ENCODE measurements around the gene BTBD16. TPM values are rescaled to one million over a fixed set of nuclear protein-coding genes. Genes with fewer than 3 reads are reported as not detected.

The BTBD16 gene
- total and polyA plus RNA-seq, 2 donors (not counting 1 experiment from before 2014, with no cell fraction given): not detected

GRCh38 chr10:122263971-122264370, 7.1 kb upstream of the BTBD16 start:
- no peaks in the 10 kb centered on the region for H4K20me1 ChIP-seq (ENCODE audit: control insufficient read depth, insufficient read depth, low read length, poor library complexity, severe bottlenecking)
- no peak overlapping the region for H3K27ac Mint-ChIP-seq
- H3K36me3 ChIP-seq (replicated peaks in 1 of 2; ENCODE audit: control extremely low read depth in 1 of 2, control insufficient read depth in 1 of 2, extremely low read depth in 1 of 2, insufficient read depth in 2 of 2, low read length in 1 of 2): no peaks in the 10 kb centered on the region
- no peaks in the 10 kb centered on the region for H3K79me2 ChIP-seq (ENCODE audit: control insufficient read depth, insufficient read depth, low read length)
- TF ChIP-seq EZH2 (IDR thresholded peaks at IDR 0.05; ENCODE audit: borderline replicate concordance, insufficient read depth, low read depth, low read length, poor library complexity, severe bottlenecking) (no peak), CTCF (IDR thresholded peaks at IDR 0.05) (no peak)
- intact Hi-C loops (cut with micrococcal nuclease): no loop called here
- POLR2A ChIA-PET: no interaction called here
- H3K4me3 ChIP-seq (ENCODE audit: control extremely low read depth in 1 of 5, extremely low read depth in 1 of 5, insufficient read depth in 1 of 5, low read depth in 2 of 5, low read length in 4 of 5): no peak overlapping the region
- no peak overlapping the region for H3K4me2 ChIP-seq (replicated peaks; ENCODE audit: low read depth, low read length, poor library complexity, severe bottlenecking)
- no peak overlapping the region for H3K27ac ChIP-seq (ENCODE audit: low read length in 2 of 2)
- H3K27me3 Mint-ChIP-seq: peaks cover 24% of the 10 kb centered on the region
- H3K4me1 ChIP-seq (ENCODE audit: control insufficient read depth in 2 of 2, insufficient read depth in 2 of 2, low read length in 2 of 2): no peaks in the 10 kb centered on the region
- no peaks in the 10 kb centered on the region for H3K4me1 Mint-ChIP-seq
- no peak overlapping the region for H2AFZ ChIP-seq (ENCODE audit: insufficient read depth, low read depth, low read length, poor library complexity, severe bottlenecking)
- peaks cover 0 to 9% (median 0%) of the 10 kb centered on the region in 4 experiments for H3K27me3 ChIP-seq (replicated peaks in 1 of 4; ENCODE audit: control extremely low read depth in 1 of 4, control insufficient read depth in 3 of 4, insufficient read depth in 4 of 4, low read length in 3 of 4)
- WGBS (ENCODE audit: insufficient coverage): 50% methylated on average over 1 of the region's 1 CpG
- CTCF ChIA-PET: no interaction called here
- peaks cover 0 to 10% (median 4%) of the 10 kb centered on the region in 3 donors for H3K9me3 ChIP-seq (ENCODE audit: control extremely low read depth in 1 of 3, control insufficient read depth in 2 of 3, insufficient read depth in 1 of 3, low read length in 2 of 3)
- H3K9me3 Mint-ChIP-seq (ENCODE audit: insufficient read depth): peaks cover 6% of the 10 kb centered on the region
- ATAC-seq (ENCODE audit: low read depth) (no peak), DNase-seq (no peak)
- no peak overlapping the region for H3K9ac ChIP-seq (ENCODE audit: low read length)
- H3K4me3 Mint-ChIP-seq: no peak overlapping the region

GRCh38 chr10:122264436-122264835, 6.7 kb upstream of the BTBD16 start:
- H3K36me3 ChIP-seq (replicated peaks in 1 of 2; ENCODE audit: control extremely low read depth in 1 of 2, control insufficient read depth in 1 of 2, extremely low read depth in 1 of 2, insufficient read depth in 2 of 2, low read length in 1 of 2): no peaks in the 10 kb centered on the region
- H3K4me3 Mint-ChIP-seq: no peak overlapping the region
- no peak for TF ChIP-seq CTCF (IDR thresholded peaks at IDR 0.05)
- TF ChIP-seq EZH2 (IDR thresholded peaks at IDR 0.05; ENCODE audit: borderline replicate concordance, insufficient read depth, low read depth, low read length, poor library complexity, severe bottlenecking): no peak
- no peaks in the 10 kb centered on the region for H4K20me1 ChIP-seq (ENCODE audit: control insufficient read depth, insufficient read depth, low read length, poor library complexity, severe bottlenecking)
- no peaks in the 10 kb centered on the region for H3K79me2 ChIP-seq (ENCODE audit: control insufficient read depth, insufficient read depth, low read length)
- peaks cover 24% of the 10 kb centered on the region for H3K27me3 Mint-ChIP-seq
- CTCF ChIA-PET: no interaction called here
- no peak for ATAC-seq (ENCODE audit: low read depth)
- POLR2A ChIA-PET: no interaction called here
- H3K4me3 ChIP-seq (ENCODE audit: control extremely low read depth in 1 of 5, extremely low read depth in 1 of 5, insufficient read depth in 1 of 5, low read depth in 2 of 5, low read length in 4 of 5): no peak overlapping the region
- peaks cover 6% of the 10 kb centered on the region for H3K9me3 Mint-ChIP-seq (ENCODE audit: insufficient read depth)
- H3K27me3 ChIP-seq (replicated peaks in 1 of 4; ENCODE audit: control extremely low read depth in 1 of 4, control insufficient read depth in 3 of 4, insufficient read depth in 4 of 4, low read length in 3 of 4): peaks cover 0 to 9% (median 0%) of the 10 kb centered on the region in 4 experiments
- no peaks in the 10 kb centered on the region for H3K4me1 ChIP-seq (ENCODE audit: control insufficient read depth in 2 of 2, insufficient read depth in 2 of 2, low read length in 2 of 2)
- no peak overlapping the region for H2AFZ ChIP-seq (ENCODE audit: insufficient read depth, low read depth, low read length, poor library complexity, severe bottlenecking)
- intact Hi-C loops (cut with micrococcal nuclease): no loop called here
- no peaks in the 10 kb centered on the region for H3K4me1 Mint-ChIP-seq
- DNase-seq: no peak
- WGBS (ENCODE audit: insufficient coverage): no CpG with 5 or more reads among the region's 1 CpG
- H3K9me3 ChIP-seq (ENCODE audit: control extremely low read depth in 1 of 3, control insufficient read depth in 2 of 3, insufficient read depth in 1 of 3, low read length in 2 of 3): peaks cover 0 to 10% (median 4%) of the 10 kb centered on the region in 3 donors
- H3K4me2 ChIP-seq (replicated peaks; ENCODE audit: low read depth, low read length, poor library complexity, severe bottlenecking): no peak overlapping the region
- H3K27ac ChIP-seq (ENCODE audit: low read length in 2 of 2): no peak overlapping the region
- H3K9ac ChIP-seq (ENCODE audit: low read length): no peak overlapping the region
- no peak overlapping the region for H3K27ac Mint-ChIP-seq

Data from B cell (primary cell).